ENCODE results near the gene VEGFA.

The VEGFA gene

DNA sequence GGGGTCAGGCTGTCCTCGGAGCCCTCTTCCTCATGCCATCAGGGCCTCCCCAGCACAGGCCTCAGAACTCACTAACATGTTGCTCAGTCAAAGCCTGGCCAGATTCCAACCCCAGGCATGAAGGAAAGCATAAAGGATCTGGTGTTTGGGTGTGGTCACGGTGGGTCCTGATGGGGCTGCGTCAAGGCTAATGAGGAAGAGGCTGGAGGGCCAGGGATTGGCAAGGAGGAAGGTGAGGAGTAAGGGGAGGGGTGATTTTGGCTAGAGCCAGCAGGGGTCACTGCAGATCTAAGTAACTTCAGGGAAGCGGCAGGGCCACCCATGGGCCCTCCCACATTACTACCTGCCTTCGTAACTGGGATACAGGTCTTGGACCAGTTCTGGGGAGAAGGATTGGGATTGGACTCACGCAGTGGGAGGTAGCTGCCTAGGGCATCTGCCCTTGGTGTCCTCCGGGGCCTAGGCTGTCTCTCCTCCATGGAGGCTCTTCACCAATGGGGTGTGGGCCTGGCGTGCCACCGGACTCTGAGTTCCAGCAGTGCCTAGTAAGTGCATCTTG is 46.2 kb upstream of the VEGFA start:
- peak overlapping the region; percentile 79 for H3K4me2 ChIP-seq (ENCODE audit: low read depth, low read length, poor library complexity, severe bottlenecking)
- peaks cover 20% of the 10 kb centered on the region for H3K4me1 ChIP-seq (ENCODE audit: insufficient read depth, low read length, poor library complexity, severe bottlenecking)
- H4K20me1 ChIP-seq (ENCODE audit: insufficient read depth, low read length, poor library complexity, severe bottlenecking) = no peaks in the 10 kb centered on the region
- no peaks in the 10 kb centered on the region for H3K9me2 ChIP-seq (replicated peaks; ENCODE audit: low read depth, low read length)
- no peaks in the 10 kb centered on the region for H3K9me3 ChIP-seq (ENCODE audit: insufficient read depth, low read depth, low read length)
- no peaks in the 10 kb centered on the region for H3K36me3 ChIP-seq (ENCODE audit: insufficient read depth, low read length)
- H3K9ac ChIP-seq (ENCODE audit: low read depth, low read length, poor library complexity, severe bottlenecking) = peak overlapping the region; percentile 74
- H2AFZ ChIP-seq (ENCODE audit: low read length) = peak overlapping the region; percentile 48; the same call in 1 of the 2 replicates
- no peaks in the 10 kb centered on the region for H3K27me3 ChIP-seq (ENCODE audit: insufficient read depth, low read length, poor library complexity, severe bottlenecking)
- H3F3A ChIP-seq (ENCODE audit: low read depth) = no peaks in the 10 kb centered on the region
- no peaks in the 10 kb centered on the region for H3K79me2 ChIP-seq (ENCODE audit: insufficient read depth, low read length)
- TF ChIP-seq CTCF (conservative IDR thresholded peaks at IDR 0.05; ENCODE audit: low read length) (peak; percentile 85), EZH2phosphoT487 (IDR thresholded peaks at IDR 0.05; ENCODE audit: borderline replicate concordance) (no peak)
- H3K4me3 ChIP-seq (ENCODE audit: low read length, poor library complexity, severe bottlenecking) = peak overlapping the region; percentile 53

- TF ChIP-seq EZH2phosphoT487 (IDR thresholded peaks at IDR 0.05; ENCODE audit: borderline replicate concordance) (no peak), CTCF (conservative IDR thresholded peaks at IDR 0.05; ENCODE audit: low read length) (no peak)
- H3K9me2 ChIP-seq (replicated peaks; ENCODE audit: low read depth, low read length) = no peaks in the 10 kb centered on the region
These were observed 45.7 kb upstream of the VEGFA start for GRCh38 chr6:43724354-43724753.

GRCh38 chr6:43724914-43725642 is 44.9 kb upstream of the VEGFA start:
- Histone ChIP-seq H3F3A (ENCODE audit: low read depth) (no peaks in the 10 kb centered on the region), H3K4me2 (ENCODE audit: low read depth, low read length, poor library complexity, severe bottlenecking) (peak overlapping the region; percentile 79), H2AFZ (ENCODE audit: low read length) (peak overlapping the region; percentile 53)

More at GRCh38 chr6:43724354-43724753, 45.7 kb upstream of the VEGFA start:
- H4K20me1 ChIP-seq (ENCODE audit: insufficient read depth, low read length, poor library complexity, severe bottlenecking) = no peaks in the 10 kb centered on the region
- H3K4me2 ChIP-seq (ENCODE audit: low read depth, low read length, poor library complexity, severe bottlenecking) = peak overlapping the region; percentile 79
- H3K9me3 ChIP-seq (ENCODE audit: insufficient read depth, low read depth, low read length) = no peaks in the 10 kb centered on the region
- H3F3A ChIP-seq (ENCODE audit: low read depth) = no peaks in the 10 kb centered on the region
- H3K9ac ChIP-seq (ENCODE audit: low read depth, low read length, poor library complexity, severe bottlenecking) = peak overlapping the region; percentile 74
- H3K79me2 ChIP-seq (ENCODE audit: insufficient read depth, low read length) = no peaks in the 10 kb centered on the region
- no peaks in the 10 kb centered on the region for H3K36me3 ChIP-seq (ENCODE audit: insufficient read depth, low read length)
- H2AFZ ChIP-seq (ENCODE audit: low read length) = no peak overlapping the region
- H3K4me1 ChIP-seq (ENCODE audit: insufficient read depth, low read length, poor library complexity, severe bottlenecking) = peaks cover 20% of the 10 kb centered on the region
- no peaks in the 10 kb centered on the region for H3K27me3 ChIP-seq (ENCODE audit: insufficient read depth, low read length, poor library complexity, severe bottlenecking)
- peak overlapping the region; percentile 53 for H3K4me3 ChIP-seq (ENCODE audit: low read length, poor library complexity, severe bottlenecking)

More at GRCh38 chr6:43724914-43725642, 44.9 kb upstream of the VEGFA start:
- no peaks in the 10 kb centered on the region for H3K9me2 ChIP-seq (replicated peaks; ENCODE audit: low read depth, low read length)
- H4K20me1 ChIP-seq (ENCODE audit: insufficient read depth, low read length, poor library complexity, severe bottlenecking) = no peaks in the 10 kb centered on the region
- H3K9ac ChIP-seq (ENCODE audit: low read depth, low read length, poor library complexity, severe bottlenecking) = peak overlapping the region; percentile 74
- peaks cover 20% of the 10 kb centered on the region for H3K4me1 ChIP-seq (ENCODE audit: insufficient read depth, low read length, poor library complexity, severe bottlenecking)
- H3K4me3 ChIP-seq (ENCODE audit: low read length, poor library complexity, severe bottlenecking) = peak overlapping the region; percentile 53
- TF ChIP-seq EZH2phosphoT487 (IDR thresholded peaks at IDR 0.05; ENCODE audit: borderline replicate concordance) (no peak), CTCF (conservative IDR thresholded peaks at IDR 0.05; ENCODE audit: low read length) (no peak)
- H3K36me3 ChIP-seq (ENCODE audit: insufficient read depth, low read length) = no peaks in the 10 kb centered on the region
- no peaks in the 10 kb centered on the region for H3K27me3 ChIP-seq (ENCODE audit: insufficient read depth, low read length, poor library complexity, severe bottlenecking)
- H3K9me3 ChIP-seq (ENCODE audit: insufficient read depth, low read depth, low read length) = no peaks in the 10 kb centered on the region
- no peaks in the 10 kb centered on the region for H3K79me2 ChIP-seq (ENCODE audit: insufficient read depth, low read length)

All from Loucy (cell line).